ENCODE data around the gene UBR4.

GRCh38 chr1:19059773-19060172 is 150.3 kb downstream of the UBR4 start:
- no peak for TF ChIP-seq TAF1 (IDR thresholded peaks at IDR 0.05; ENCODE audit: borderline replicate concordance, low read depth, low read length)
- no peak for TF ChIP-seq POLR2AphosphoS5 (IDR thresholded peaks at IDR 0.05; ENCODE audit: low read depth, low read length)
- no peak for TF ChIP-seq POLR2A (IDR thresholded peaks at IDR 0.05; ENCODE audit: low read depth, low read length)
